NCI-H2227 (cell line): Measurements from ENCODE around the gene STK32B.
"Not testable (repeated sequence)": the region's sequence is repeated elsewhere in the genome, so short reads cannot be mapped to it uniquely, and the experiment has no call there.

Experiments
- DNase-seq: peaks from one replicate; lab custom pipeline; 2025; ENCODE audit not compliant: unreplicated experiment; lab: John Stamatoyannopoulos, UW

Gene STK32B

GRCh38 chr4:5066968-5067367 is 15.7 kb downstream of the STK32B start:
- DNase-seq, result not testable (repeated sequence)

DNA sequence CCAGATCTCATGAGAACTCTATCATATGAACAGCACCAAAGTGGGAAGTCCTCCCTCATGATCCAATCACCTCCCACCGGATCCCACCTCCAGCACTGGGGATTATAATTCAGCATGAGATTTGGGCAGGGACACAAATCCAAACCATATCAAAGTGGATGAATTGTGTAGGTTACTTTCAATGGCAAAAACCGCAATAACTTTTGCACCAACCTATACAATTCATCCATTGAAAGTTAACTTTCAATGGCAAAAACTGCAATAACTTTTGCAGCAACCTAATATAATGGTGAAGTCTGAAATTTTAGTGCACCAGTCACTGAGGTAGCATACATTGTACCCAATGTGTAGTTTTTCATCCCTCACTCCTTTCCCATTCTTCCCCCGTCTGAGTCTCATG is 16.6 kb downstream of the STK32B start:
- DNase-seq, result no peak

GRCh38 chr4:5069901-5070300 is 18.6 kb downstream of the STK32B start:
- DNase-seq, result no peak

DNA sequence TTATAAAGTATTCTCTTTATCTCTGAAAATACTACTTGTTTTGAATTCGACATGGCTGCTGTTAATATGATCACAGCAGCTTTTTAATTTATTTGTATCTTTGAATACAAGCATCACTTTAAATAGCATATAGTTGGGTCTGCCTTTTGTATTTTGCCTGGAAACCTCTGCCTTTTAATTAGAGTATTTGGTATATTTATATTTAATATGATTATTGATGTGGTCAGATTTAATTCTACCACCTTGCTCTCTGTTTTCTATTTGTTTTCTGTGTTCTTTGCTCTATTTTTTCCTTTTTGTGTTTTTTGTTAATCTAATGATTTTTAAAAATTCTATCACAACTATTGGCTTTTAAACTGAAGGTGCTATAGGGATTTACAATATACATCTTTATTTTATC is 21.7 kb downstream of the STK32B start:
- DNase-seq, result no peak

DNA sequence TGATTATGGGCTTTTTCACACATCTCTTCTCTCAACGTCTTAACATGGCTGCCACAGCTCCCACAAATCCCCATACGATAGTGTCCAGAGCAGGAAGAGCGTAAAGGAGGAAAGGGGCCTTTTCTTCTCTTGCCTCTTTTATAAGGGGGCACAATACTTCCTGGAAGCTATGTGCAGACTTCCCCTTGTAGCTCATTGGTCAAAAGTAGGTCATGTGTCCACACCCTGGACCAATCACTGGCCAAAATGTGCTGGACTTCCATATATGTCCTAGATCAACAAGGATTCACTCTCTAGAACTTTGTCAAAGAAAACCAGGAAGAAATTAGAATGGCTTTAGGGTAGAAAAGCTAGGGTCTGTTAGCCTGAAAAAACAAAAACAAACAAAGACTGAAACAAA is 26.7 kb downstream of the STK32B start:
- no peak for DNase-seq

DNA sequence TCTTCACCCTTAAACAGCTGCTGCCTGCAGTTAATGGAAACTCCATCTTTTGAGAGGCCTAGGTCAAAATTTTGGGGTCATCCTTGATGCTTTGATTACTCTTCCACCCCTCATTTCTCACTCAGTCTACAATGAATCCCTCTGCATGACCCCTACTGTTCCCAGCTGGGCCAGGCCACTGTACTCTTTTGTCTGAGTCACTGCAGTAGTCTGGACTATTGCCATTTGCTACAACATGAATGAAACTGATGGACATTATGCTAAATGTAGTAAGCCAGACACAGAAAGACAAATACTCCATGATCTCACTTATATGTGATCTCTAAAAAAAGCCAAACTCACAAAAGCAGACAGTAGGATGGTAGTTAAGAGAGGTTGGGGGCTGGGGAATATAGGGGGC is 28.3 kb downstream of the STK32B start:
- DNase-seq, result no peak

DNA sequence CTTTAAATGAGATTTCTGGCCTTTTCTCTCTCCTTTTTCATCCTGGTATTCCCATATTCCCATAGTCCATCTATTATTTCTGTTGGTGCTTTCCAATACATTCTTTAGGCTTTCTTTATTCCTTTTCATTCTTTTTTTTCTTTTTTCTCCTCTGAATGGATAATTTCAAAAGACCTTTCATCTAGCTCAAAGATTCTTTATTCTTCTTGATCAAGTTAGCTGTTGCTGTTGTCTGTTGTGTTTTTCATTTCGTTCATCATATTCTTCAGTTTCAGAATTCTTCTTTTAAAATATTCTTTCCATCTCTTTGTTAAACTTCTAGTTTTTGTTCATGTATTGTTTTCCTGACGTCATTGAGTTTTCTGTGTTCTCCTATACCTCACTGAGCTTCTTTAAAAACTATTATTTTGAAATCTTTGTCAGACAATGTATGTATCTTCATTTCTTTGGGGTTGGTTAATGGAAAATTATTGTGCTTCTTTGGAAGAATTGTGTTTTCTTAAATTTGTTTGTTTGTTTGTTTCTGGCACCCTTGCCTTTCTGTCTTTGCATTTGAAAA is 30.2 kb downstream of the STK32B start:
- no peak for DNase-seq

GRCh38 chr4:5082376-5082775 is 31.1 kb downstream of the STK32B start:
- DNase-seq, result no peak

DNA sequence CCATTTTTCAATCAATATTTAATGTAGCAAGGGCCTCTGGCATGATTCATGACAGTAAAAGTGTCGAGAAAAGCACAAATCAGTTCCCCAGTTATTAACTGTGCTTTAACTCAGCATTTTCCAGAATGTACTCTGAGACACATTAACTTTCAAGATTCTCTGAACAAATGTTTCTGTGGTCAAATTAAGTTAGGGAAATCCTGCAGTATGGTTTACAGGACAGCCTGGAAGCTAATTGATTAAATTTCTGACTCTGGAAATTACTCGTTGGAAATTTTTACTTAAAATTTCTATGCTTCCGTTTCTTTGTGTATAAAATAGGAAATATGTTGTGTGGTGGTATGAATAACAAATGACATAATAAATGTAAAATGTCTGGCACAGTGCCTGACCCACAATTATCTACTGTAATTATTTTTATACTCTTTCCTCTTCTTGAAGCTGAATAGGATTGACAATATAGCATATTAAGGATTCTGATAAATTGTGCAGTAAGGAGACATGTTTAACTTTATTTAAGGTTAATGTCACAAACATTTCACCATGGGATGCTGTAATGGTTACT is 33.7 kb downstream of the STK32B start:
- no peak for DNase-seq

DNA sequence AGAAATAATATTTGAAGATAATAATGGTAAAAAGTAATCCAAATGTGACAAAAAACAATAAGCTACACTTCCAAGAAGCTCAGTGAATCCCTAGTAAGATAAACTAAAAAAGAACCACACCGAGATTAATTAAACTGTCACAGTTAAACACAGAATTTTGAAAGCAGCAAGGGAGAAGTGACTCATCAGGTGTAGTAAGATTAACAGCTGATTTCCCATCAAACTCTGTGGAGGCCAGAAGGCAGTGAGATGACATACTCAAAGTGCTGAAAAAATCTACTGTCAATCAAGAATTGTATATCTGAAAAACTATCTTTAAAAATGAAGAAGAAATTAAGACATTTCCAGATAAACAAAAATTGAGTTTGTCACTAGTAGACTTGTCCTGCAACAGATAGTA is 35.3 kb downstream of the STK32B start:
- DNase-seq, result no peak

- DNase-seq, result no peak
These were observed 45.0 kb downstream of the STK32B start for GRCh38 chr4:5096261-5096660.

GRCh38 chr4:5098176-5098575 is 46.9 kb downstream of the STK32B start:
- DNase-seq, result no peak

- DNase-seq, result no peak
These were observed 49.1 kb downstream of the STK32B start for GRCh38 chr4:5100336-5100735.

GRCh38 chr4:5100986-5101385 is 49.7 kb downstream of the STK32B start:
- no peak for DNase-seq

DNA sequence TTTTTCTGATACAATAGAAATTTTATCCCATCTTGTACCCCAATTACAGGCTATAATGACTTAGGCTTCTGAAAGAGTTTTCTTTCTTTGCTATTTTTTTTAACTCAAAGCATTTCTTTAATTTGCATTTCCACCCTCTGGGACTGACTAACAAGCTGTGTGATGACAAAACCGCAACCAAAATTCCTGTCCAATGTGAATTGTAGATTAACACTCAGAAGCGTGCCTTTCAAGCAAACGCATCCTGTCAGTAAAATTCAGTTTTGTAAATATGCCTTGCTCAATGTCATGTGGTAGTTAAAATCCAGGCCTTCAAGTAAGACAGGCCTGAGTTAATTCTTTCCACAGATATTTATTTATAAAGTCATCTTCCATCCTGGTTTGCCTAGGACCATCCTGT is 50.3 kb downstream of the STK32B start:
- DNase-seq, result no peak

GRCh38 chr4:5110901-5111300 is 59.6 kb downstream of the STK32B start:
- DNase-seq, result no peak

GRCh38 chr4:5112333-5113095 is 61.2 kb downstream of the STK32B start:
- DNase-seq, result no peak

- DNase-seq, result no peak
These were observed 63.7 kb downstream of the STK32B start for GRCh38 chr4:5114950-5115349.

GRCh38 chr4:5118091-5118786 is 67.0 kb downstream of the STK32B start:
- no peak for DNase-seq

- DNase-seq, result no peak
These were observed 67.9 kb downstream of the STK32B start for GRCh38 chr4:5118994-5119835.

DNA sequence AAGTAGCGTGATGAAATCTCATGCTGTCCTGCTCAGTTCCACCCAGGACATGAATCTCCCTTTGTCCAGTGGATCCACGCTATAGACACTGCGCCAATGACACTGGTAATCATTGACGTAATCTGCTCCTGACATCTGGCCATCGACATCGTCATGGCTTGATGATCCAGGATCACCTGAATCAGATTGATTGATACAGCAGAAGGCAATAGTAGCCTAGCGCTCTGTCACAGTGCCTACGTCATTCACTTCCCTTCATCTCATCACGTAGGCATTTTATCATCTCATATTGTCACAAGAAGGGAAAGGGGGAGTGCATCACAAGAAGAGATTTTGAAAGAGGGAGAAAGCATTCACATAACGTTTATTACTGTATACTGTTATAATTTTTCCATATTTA is 68.8 kb downstream of the STK32B start:
- DNase-seq, result no peak
